Gastrocnemius medialis (tissue), 4 donors: Measurements from ENCODE around the gene CCND2.

ENCODE experiments used
- CTCF ChIP-seq, 5 experiments: fragments of 450-650 bp in 3 of 5; fragments of 200-600 bp in 2 of 5; sonication (generic) in 2 of 5; IDR thresholded peaks in 4 of 5; conservative IDR thresholded peaks in 1 of 5; 1 replicate in 4 of 5; 2 replicates in 1 of 5; pipeline ENCODE4 v1.5.1; 2016 to 2019; ENCODE audit warnings: antibody characterized with exemption in 5 of 5, mild to moderate bottlenecking in 3 of 5, moderate library complexity in 3 of 5
- POLR2A ChIP-seq, 2 donors: fragments of 450-650 bp; IDR thresholded peaks; one replicate each; pipeline ENCODE4 v1.6.1; 2017; ENCODE audit warnings: antibody characterized with exemption in 2 of 2, mild to moderate bottlenecking in 2 of 2, moderate library complexity in 2 of 2

DNA sequence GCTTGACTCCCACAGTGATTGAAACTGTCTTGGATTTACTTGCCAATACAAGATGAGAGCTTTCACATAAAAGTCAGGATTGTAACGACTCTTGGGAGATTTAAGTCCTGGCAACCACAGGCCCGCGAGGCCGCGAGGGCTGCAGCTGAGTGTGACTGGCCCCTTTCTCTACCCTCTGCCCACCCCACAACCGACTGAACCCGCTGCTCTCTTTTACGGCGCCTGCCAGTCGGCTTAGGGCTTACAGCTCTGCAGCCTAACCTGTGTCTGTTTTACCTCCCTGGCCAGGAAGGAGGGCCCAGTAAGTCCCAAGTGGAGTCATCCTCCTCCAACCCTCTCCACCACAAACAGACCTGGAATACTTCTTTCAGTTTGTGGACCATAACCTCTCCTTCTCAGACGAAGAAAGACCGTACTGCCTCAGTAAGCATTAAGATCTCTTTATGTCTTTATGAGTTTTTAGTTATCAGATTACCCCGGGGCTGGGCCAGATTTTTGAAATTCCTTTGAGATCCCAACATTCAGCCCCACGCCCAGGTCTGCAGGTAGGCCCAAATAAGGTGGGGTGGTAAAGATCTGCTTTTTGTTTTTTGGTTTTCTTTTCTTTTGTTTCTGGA, 34.9 kb downstream of the CCND2 start:
- TF ChIP-seq CTCF (IDR thresholded peaks at IDR 0.05 in 4 of 5, conservative IDR thresholded peaks at IDR 0.05 in 1 of 5) (no peak), POLR2A (IDR thresholded peaks at IDR 0.05) (no peak)
